SHP77 (cell line): ENCODE measurements around the gene OR1M1.
"Not testable (repeated sequence)": the region's sequence is repeated elsewhere in the genome, so short reads cannot be mapped to it uniquely, and the experiment has no call there.

Experiments
- DNase-seq, 2 experiments: peaks; one replicate each; lab custom pipeline; 2025; lab: John Stamatoyannopoulos, UW

The OR1M1 gene

GRCh38 chr19:9086761-9087160 is at the start of gene OR1M1:
TSS of gene OR1M1 (plus strand) at chr19:9087061. CDS start at chr19:9093245, 6,184 bp downstream.
- DNase-seq, result no peak

GRCh38 chr19:9037400-9038062 is 49.3 kb upstream of the OR1M1 start:
- DNase-seq, result no peak

GRCh38 chr19:9039728-9040127 is 47.1 kb upstream of the OR1M1 start:
- no peak for DNase-seq

- no peak for DNase-seq
These were observed 46.7 kb upstream of the OR1M1 start for GRCh38 chr19:9040131-9040530.

GRCh38 chr19:9041023-9041422 is 45.8 kb upstream of the OR1M1 start:
- no peak for DNase-seq

GRCh38 chr19:9043524-9043923 is 43.3 kb upstream of the OR1M1 start:
- DNase-seq, result no peak

- DNase-seq, result no peak
These were observed 42.4 kb upstream of the OR1M1 start for GRCh38 chr19:9044449-9044848.

- no peak for DNase-seq
These were observed 40.2 kb upstream of the OR1M1 start for GRCh38 chr19:9046694-9047093.

GRCh38 chr19:9052894-9053293 is 34.0 kb upstream of the OR1M1 start:
- no peak for DNase-seq

GRCh38 chr19:9053674-9054073 is 33.2 kb upstream of the OR1M1 start:
- not testable (repeated sequence) for DNase-seq

- DNase-seq, result no peak
These were observed 32.7 kb upstream of the OR1M1 start for GRCh38 chr19:9054207-9054606.

GRCh38 chr19:9054765-9055164 is 32.1 kb upstream of the OR1M1 start:
- no peak for DNase-seq

GRCh38 chr19:9056131-9056530 is 30.7 kb upstream of the OR1M1 start:
- not testable (repeated sequence) for DNase-seq

GRCh38 chr19:9057505-9058258 is 29.2 kb upstream of the OR1M1 start:
- DNase-seq, result no peak

GRCh38 chr19:9058905-9059667 is 27.8 kb upstream of the OR1M1 start:
- no peak for DNase-seq

GRCh38 chr19:9060564-9061340 is 26.1 kb upstream of the OR1M1 start:
- no peak for DNase-seq

- no peak for DNase-seq
These were observed 25.0 kb upstream of the OR1M1 start for GRCh38 chr19:9061879-9062278.

GRCh38 chr19:9065457-9066014 is 21.3 kb upstream of the OR1M1 start:
- DNase-seq, result no peak

- no peak for DNase-seq
These were observed 16.8 kb upstream of the OR1M1 start for GRCh38 chr19:9070066-9070465.

- not testable (repeated sequence) for DNase-seq
These were observed 15.1 kb upstream of the OR1M1 start for GRCh38 chr19:9071720-9072119.

GRCh38 chr19:9073806-9074205 is 13.1 kb upstream of the OR1M1 start:
- no peak for DNase-seq
